PFSK-1 (cell line): ENCODE measurements around the gene ATP5MC3.

Experiments used
- POLR2AphosphoS5 ChIP-seq: IDR thresholded peaks from 2 replicates; pipeline ENCODE4 v1.6.1; 2012; ENCODE audit warnings: low read depth, mild to moderate bottlenecking, control low read depth, low read length, moderate library complexity
- TF ChIP-seq, protein P1 (sequence below), 2 experiments: IDR thresholded peaks; 2 replicates each; pipeline versions ENCODE4 v1.6.1 to v1.8.0; 2011 to 2012; ENCODE audit warnings: low read depth in 2 of 2, low read length in 2 of 2, control low read depth in 1 of 2, inconsistent platforms in 1 of 2, mild to moderate bottlenecking in 1 of 2, moderate library complexity in 1 of 2; ENCODE audit not compliant: insufficient read depth in 1 of 2

DNA sequence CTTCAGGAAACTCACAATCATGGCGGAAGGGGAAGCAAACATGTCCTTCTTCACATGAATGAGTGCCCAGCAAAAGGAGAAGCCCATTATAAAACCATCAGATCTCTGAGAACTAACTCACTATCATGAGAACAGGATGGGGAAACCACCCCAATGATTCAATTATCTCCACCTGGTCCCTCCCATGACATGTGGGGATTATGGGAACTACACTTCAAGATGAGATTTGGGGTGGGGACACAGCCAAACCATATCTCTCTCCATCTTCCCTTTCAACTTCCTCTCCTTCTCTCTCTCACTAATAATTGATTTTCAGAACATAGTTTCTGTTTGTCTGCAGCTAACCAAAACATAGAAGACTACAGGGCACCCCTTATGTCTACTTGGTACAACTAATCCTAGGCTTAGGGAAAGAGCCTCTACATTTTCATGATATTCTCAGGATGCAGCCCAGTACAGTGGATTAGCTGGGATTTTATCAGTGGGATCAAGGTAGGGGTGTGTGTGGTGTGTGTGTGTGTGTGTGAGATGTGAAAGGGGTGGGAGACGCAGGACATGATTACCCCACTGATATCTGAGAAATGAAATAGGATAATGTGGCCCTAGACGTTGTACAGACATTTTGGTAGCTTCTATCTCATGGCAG lies 10.7 kb downstream of the ATP5MC3 start:
- TF ChIP-seq, protein P1, sequence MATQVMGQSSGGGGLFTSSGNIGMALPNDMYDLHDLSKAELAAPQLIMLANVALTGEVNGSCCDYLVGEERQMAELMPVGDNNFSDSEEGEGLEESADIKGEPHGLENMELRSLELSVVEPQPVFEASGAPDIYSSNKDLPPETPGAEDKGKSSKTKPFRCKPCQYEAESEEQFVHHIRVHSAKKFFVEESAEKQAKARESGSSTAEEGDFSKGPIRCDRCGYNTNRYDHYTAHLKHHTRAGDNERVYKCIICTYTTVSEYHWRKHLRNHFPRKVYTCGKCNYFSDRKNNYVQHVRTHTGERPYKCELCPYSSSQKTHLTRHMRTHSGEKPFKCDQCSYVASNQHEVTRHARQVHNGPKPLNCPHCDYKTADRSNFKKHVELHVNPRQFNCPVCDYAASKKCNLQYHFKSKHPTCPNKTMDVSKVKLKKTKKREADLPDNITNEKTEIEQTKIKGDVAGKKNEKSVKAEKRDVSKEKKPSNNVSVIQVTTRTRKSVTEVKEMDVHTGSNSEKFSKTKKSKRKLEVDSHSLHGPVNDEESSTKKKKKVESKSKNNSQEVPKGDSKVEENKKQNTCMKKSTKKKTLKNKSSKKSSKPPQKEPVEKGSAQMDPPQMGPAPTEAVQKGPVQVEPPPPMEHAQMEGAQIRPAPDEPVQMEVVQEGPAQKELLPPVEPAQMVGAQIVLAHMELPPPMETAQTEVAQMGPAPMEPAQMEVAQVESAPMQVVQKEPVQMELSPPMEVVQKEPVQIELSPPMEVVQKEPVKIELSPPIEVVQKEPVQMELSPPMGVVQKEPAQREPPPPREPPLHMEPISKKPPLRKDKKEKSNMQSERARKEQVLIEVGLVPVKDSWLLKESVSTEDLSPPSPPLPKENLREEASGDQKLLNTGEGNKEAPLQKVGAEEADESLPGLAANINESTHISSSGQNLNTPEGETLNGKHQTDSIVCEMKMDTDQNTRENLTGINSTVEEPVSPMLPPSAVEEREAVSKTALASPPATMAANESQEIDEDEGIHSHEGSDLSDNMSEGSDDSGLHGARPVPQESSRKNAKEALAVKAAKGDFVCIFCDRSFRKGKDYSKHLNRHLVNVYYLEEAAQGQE (IDR thresholded peaks at IDR 0.05; ENCODE audit: insufficient read depth in 1 of 2, low read depth in 2 of 2, low read length in 2 of 2) = no peak
- TF ChIP-seq POLR2AphosphoS5 = no peak
